ENCODE results near the gene AR. TPM values are rescaled to one million over a fixed set of nuclear protein-coding genes. Genes with fewer than 3 reads are reported as not detected.

The AR gene
- total RNA-seq, 1 donor from 2014 or later, result 0.25 TPM

- H3K4me3 ChIP-seq (ENCODE audit: low read depth, low read length), result no peak overlapping the region
- TF ChIP-seq CTCF (IDR thresholded peaks at IDR 0.05; ENCODE audit: insufficient read depth, low read length, poor library complexity, severe bottlenecking), result no peak
- no peak for DNase-seq (ENCODE audit: low read depth)
- no peaks in the 10 kb centered on the region for H3K27me3 ChIP-seq (ENCODE audit: control insufficient read depth, insufficient read depth, low read length)
- H3K36me3 ChIP-seq (ENCODE audit: control insufficient read depth, insufficient read depth, low read length), result no peaks in the 10 kb centered on the region
Measured at GRCh38 chrX:67779099-67779498, 235.3 kb downstream of the AR start.
